GM21619 (cell line): Measurements from ENCODE around the gene CDK9.

Experiments
- ATAC-seq: cut with Tn5 transposase; IDR thresholded peaks from one replicate; pipeline ENCODE4 v1.9.1; 2021; ENCODE audit not compliant: unreplicated experiment

CDK9 gene

GRCh38 chr9:127761061-127761460, 24.8 kb upstream of the CDK9 start:
- no peak for ATAC-seq

GRCh38 chr9:127761491-127761956, 24.3 kb upstream of the CDK9 start:
- no peak for ATAC-seq

GRCh38 chr9:127762111-127762676, 23.6 kb upstream of the CDK9 start:
- ATAC-seq, result no peak

GRCh38 chr9:127763918-127764384, 21.9 kb upstream of the CDK9 start:
- no peak for ATAC-seq

- ATAC-seq, result no peak
Measured at GRCh38 chr9:127765418-127765817, 20.4 kb upstream of the CDK9 start.

GRCh38 chr9:127767410-127767809, 18.4 kb upstream of the CDK9 start:
- ATAC-seq, result no peak

GRCh38 chr9:127767909-127768331, 17.9 kb upstream of the CDK9 start:
- ATAC-seq, result no peak

- no peak for ATAC-seq
Measured at GRCh38 chr9:127768698-127769097, 17.1 kb upstream of the CDK9 start.

GRCh38 chr9:127769101-127769500, 16.7 kb upstream of the CDK9 start:
- ATAC-seq, result no peak

GRCh38 chr9:127769929-127770582, 15.8 kb upstream of the CDK9 start:
- no peak for ATAC-seq

- no peak for ATAC-seq
Measured at GRCh38 chr9:127770583-127770904, 15.3 kb upstream of the CDK9 start.

GRCh38 chr9:127770905-127771569, 14.8 kb upstream of the CDK9 start:
- peak; percentile 84 for ATAC-seq

- ATAC-seq, result no peak
Measured at GRCh38 chr9:127771570-127772189, 14.2 kb upstream of the CDK9 start.

GRCh38 chr9:127772603-127773002, 13.2 kb upstream of the CDK9 start:
- ATAC-seq, result no peak

- no peak for ATAC-seq
Measured at GRCh38 chr9:127773272-127773671, 12.6 kb upstream of the CDK9 start.

- no peak for ATAC-seq
Measured at GRCh38 chr9:127773981-127774380, 11.9 kb upstream of the CDK9 start.

- peak; percentile 30 for ATAC-seq
Measured at GRCh38 chr9:127776195-127776923, 9.5 kb upstream of the CDK9 start.

GRCh38 chr9:127776924-127777289, 8.9 kb upstream of the CDK9 start:
- no peak for ATAC-seq

GRCh38 chr9:127777368-127777980, 8.4 kb upstream of the CDK9 start:
- no peak for ATAC-seq

- peak; percentile 31 for ATAC-seq
Measured at GRCh38 chr9:127778280-127779135, 7.3 kb upstream of the CDK9 start, which contains the start of gene SH2D3C. TSS of gene SH2D3C (minus strand) at chr9:127778666. CDS start at chr9:127778627, 39 bp downstream.
